Activated naive CD4-positive, alpha-beta T cell (primary cell): Measurements from ENCODE around the gene AKNAD1.
"Not testable (repeated sequence)": the region's sequence is repeated elsewhere in the genome, so short reads cannot be mapped to it uniquely, and the experiment has no call there.

Source experiments
- DNase-seq, 4 experiments: peaks; one replicate each; lab custom pipeline; 2025; lab: John Stamatoyannopoulos, UW

The AKNAD1 gene

DNA sequence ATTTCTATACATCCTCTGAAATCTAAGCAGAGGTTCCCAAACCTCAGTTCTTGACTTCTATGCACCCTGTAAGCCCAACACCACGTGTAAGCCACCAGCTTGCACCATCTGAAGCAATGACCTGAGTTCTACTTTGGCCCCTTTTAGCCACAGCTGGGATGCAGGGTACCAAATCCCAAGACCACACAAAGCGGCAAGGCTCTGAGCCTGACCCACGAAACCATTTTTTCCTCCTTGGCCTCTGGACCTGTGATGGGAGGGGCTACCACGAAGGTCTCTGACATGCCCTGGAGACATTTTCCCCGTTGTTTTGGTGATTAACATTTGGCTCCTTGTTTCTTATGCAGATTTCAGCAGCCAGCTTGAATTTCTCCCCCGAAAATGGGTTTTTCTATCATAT is 71.6 kb downstream of the AKNAD1 start:
- DNase-seq = no peak

DNA sequence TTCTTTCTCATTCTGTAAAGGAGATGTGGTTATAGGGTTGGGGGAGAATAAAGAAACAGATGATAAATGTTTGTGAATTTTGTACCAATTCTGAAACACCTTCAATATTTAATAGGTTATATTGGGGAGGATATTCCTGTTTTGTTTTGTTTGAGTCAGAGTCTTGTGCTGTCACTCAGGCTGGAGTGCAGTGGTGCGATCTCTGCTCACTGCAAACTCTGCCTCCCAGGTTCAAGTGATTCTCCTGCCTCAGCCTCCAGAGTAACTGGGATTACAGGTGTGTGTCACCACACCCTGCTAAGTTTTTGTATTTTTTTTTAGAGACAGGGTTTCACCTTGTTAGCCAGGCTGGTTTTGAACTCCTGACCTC is 75.3 kb downstream of the AKNAD1 start:
- DNase-seq = not testable (repeated sequence)

- no peak for DNase-seq
Observed at GRCh38 chr1:108780937-108781574, 75.8 kb downstream of the AKNAD1 start.

DNA sequence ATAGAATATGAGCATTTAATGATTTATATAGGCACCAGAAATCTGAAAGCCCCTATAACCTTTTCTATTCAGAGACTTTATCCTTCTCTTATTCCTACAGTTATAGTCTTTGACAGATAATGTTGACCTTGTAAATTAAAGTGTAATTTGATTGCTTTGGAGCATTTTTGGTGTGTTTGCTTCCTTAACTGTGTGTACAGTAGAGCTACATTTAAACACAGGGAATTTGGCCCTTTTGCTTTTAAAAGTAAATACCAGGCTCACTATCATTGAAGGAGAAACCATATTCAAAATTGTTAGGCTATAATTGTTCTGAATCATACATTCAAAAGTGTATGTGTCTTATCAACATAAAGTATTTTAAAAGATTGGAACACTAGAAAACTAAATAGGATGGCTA is 77.4 kb downstream of the AKNAD1 start:
- DNase-seq = no peak

GRCh38 chr1:108777839-108778238 is 79.1 kb downstream of the AKNAD1 start:
- DNase-seq = no peak

DNA sequence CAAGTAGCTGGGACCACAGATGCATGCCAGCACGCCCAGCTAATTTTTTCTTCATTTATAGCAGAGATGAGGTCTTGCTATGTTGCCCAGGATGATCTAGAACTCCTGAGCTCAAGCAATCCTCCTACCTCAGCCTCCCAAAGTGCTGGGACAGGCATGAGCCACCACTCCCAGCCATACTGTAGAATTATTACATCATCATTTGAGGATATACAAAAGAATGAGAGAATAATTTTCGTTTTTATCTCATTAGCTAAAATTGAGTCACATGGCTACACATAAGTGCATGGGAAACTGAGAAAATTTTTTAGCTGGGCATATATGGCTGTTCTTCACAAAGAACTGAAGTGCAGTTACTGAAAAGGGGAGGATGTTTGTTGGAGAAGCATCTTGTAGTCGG is 89.2 kb downstream of the AKNAD1 start:
- DNase-seq = no peak

GRCh38 chr1:108767115-108767514 is 89.8 kb downstream of the AKNAD1 start:
- DNase-seq = no peak
